Measurements from ENCODE around the gene NOXO1.

NOXO1 gene

DNA sequence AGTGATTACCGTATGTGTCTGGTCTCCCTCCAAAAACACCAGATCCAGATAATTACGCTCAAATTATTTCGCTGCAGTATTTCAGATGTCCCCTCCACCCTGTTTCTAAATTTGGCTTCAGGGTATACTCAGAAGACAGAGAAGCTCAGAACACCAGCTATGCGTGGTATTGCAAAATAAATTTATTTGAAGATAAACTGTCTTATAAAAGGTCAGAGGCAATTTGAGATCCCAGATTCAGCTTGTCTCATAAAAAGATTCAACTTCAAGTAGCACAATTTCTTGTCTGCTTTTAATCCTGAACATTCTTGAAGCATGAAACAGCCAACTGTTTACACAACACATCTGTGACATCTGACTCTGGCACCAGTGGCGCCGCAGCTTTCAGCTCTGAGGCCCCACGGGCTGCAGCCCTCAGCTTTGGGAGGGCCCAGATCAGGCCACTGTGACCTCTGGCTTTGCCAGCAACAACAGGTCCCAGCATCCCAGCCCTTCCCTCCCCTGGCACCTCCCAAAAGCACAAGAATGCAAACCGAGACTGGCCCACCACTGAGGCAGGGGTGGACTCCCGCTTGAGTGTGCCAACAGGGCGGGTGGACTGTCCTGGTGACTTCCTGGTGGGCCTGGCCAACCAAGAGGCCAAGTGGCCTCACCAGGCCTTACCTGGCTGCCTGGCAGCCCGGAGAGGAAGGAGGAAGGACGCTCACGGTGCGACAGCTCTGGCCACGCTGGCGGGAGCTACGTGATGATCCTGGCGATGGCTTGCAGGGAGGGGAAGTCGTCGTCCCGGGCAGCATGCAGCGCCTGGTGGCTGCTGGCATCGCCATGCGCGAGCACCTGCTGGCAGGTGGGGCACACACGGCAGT, 16.5 kb upstream of the NOXO1 start:
- no peak for DNase-seq

DNA sequence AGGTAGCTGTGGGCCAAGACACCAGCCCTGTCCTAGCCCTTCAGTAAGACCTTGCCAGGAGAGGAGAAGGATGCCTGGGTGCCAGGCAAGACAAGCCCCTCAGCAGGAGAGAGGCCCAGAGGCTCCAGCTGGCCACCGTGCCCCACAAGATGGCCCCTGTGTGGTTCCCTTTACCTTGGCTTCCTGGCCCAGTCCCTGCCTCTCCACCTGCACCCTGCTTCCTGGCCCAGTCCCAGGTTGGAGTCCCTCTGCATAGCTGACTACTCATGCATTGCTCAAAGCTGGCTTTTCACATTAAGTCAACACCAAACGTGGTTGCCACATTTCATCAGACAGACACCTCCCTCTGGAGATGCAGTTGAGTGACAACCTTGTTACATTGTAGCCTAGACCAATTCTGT, 12.5 kb upstream of the NOXO1 start:
- peak; percentile 25 for DNase-seq

DNA sequence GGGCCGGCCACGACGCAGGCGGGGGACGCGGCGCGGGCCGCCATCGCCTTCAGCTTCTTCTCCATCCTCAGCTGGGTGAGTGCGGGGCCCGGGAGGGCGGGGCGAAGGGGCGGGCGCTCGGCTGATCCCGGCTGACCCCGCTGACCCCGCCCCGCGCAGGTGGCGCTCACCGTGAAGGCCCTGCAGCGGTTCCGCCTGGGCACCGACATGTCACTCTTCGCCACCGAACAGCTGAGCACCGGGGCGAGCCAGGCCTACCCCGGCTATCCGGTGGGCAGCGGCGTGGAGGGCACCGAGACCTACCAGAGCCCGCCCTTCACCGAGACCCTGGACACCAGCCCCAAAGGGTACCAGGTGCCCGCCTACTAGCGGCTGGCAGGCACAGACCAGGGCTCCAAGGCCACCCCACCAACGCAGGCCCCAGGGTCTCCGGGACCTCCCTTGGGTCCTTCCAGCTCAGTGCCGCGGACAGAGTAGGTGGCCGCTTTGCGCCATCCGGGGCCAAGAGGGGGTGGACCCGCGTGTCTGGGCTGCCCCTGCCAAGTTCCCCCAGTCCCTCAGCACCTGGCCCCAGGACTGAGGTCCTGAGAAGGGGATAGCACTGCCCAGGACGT, 11.5 kb upstream of the NOXO1 start:
- DNase-seq: peak; percentile 35

DNA sequence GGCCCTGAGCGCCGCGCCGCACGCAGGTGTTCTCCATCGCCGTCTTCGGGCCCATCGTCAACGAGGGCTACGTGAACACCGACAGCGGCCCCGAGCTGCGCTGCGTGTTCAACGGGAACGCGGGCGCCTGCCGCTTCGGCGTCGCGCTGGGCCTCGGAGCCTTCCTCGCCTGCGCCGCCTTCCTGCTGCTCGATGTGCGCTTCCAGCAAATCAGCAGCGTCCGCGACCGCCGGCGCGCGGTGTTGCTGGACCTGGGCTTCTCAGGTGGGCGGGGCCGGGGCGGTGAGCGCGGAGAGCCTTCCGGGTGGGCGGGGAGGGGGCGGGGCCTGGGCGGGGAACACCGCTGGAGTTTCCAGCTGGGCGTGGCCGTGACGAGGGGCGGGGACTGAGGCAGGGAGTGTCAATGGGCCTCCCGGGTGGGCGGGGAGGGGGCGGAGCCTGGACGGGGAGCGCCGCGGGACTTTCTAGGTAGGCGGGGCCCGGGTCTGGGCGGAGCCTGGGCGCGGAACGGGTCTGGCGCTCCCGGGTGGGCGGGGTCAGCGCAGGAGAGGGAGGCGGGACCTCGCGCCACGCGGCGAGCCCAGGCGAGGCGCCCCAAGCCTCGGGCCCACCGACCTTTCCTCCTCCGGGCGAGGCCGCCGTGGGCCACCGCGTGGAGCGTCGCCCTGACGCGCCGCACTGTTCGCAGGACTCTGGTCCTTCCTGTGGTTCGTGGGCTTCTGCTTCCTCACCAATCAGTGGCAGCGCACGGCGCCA, 10.9 kb upstream of the NOXO1 start:
- peak; percentile 78 for DNase-seq

DNA sequence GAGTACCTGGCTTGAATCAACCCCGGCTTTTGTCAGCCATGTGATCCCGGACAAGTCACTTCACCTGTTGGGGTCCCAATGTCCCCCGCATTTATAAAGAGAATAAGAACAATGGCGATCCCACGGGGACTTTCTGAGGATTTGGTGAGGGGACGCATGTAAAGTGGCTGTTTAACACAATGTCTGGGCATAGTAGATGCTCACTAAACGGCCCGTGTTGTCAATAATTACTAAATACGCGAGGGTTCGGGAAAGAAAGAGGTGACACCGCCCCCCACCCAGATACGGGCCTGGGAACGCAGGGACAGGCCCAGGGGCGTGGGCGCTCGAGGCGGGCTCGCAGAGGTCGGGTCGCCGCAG, 10.3 kb upstream of the NOXO1 start:
- DNase-seq: no peak

DNA sequence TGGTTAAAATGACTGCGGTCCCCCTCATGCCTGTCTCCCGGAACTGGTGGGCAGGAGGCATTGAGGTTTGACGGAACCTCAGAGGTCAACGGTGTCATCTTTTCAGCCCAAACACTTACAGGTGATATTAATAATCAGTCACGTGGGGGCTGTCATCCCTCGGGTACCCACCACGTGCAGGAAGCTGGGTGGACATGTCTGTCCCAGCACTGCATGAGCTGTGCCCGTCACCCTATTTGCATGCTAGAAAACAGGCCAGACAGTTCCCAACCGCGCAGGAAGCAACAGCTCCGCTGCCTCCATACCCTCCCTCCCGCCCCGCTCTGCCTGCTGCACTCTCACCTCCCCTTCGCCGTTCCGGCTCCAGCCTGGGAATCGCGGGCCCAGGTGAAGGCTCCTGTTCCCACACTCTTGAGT, 9.9 kb upstream of the NOXO1 start:
- peak; percentile 48 for DNase-seq

DNA sequence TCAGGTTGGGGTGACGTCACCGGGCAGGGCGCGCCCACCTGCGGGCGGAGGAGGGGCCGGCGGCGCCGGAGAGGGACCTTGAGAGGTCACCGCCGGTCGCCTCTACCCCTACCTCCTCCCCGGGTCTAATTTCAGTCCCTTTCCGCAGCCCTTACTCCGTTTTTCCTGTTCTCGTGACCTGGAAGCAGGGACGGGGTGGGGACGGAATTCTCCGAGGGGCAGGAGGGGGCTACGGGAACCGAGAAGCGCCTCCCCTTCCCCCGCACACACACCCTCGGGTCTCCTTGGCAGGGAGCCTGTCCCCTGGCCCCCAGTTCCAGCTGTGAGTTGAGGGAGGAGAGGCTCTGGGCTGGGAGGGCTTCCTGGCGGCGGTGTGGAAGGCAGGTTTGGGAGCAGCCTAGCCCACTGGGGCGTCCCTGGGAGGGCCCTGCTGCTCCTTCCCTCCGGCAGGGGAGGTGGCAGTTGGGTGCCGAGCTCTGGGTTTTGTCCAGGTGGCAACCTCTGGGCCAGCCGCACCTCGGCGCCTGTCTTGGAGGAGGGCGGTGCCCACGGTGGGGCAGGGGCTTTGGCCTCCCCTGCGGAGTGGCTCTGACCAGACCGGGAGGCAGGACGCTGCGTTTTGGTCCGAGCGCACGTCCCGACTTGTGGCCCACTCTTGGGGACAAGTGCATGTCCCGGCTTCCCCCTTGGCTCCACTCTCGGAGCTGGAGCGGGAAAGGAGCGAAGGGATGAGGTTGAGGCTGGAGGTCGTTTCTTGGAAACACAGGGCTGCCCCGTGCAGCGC, 9.3 kb upstream of the NOXO1 start:
- peak; percentile 56 for DNase-seq

DNA sequence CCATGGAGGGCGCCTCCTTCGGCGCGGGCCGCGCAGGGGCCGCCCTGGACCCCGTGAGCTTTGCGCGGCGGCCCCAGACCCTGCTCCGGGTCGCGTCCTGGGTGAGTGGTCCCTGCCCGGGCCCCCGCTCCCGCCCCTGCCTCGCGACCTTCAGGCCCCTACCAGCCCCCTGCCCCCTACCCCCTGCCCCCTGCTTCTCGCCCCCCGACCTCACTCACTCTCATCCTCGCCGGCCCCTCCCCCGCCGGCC, 8.8 kb upstream of the NOXO1 start:
- DNase-seq: no peak

DNA sequence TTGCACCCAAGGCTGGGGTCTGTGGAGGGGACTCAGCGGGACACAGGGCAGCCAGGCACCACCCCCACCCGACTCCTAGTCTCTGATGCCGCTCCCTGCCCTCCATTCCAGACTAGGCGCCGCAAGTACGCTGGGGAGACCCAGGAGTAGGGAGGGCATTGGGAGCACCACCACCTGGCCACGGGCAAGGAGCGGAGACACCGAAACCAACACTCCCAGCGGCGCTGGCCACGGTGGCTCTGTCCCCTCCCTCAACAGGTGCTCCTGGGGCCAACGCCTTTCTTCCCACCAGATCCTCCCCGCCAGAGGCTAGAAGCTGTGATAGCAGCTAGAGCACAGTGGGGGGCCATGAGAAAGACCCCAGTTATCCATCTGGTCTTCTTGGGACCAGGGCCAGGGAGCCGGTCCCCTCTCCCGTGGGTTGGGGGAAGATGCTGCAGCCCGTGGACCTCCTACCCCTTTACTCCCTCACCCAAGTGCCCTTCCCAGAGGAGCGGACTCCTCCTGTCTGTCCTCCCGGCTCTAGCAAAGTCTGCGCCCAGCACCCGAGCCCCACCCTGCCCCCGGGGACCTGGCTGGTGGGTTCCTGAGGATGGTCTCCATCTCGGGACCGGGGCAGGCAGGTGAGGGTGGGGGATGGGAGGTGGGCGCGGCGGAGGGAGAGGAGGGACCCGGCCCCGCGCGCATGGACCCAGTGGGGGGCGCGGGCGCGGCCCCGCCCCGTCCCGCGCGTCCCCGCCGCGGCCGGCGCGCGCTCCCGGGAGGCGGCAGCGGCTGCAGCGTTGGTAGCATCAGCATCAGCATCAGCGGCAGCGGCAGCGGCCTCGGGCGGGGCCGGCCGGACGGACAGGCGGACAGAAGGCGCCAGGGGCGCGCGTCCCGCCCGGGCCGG, 8.2 kb upstream of the NOXO1 start, which contains the start of gene SYNGR3:
SYNGR3 (plus strand) TSS at position 762 of the 892 bp plus-strand sequence. CDS start 133 bp downstream, outside the sequence.
- DNase-seq: no peak

DNA sequence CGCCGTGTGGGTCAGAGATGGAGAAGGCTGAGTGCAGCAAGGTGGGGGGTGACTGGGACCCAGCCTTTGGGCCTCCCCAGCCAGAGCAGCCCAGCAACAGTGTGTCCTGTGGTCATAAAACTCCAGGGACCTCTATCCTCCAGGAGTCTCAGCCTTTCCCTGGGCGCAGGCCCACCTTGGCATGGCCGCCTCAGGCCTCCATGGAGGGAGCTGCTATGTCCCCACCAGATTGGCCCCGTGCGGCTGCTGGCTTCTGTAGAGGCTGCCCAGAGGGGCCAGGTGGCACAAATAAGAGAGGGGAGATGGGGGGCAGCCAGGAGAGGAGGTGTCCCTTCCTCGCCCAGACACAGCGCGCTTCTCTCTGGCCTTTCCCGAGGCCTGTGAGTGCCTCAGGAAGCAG, 5.9 kb upstream of the NOXO1 start:
- no peak for DNase-seq

DNA sequence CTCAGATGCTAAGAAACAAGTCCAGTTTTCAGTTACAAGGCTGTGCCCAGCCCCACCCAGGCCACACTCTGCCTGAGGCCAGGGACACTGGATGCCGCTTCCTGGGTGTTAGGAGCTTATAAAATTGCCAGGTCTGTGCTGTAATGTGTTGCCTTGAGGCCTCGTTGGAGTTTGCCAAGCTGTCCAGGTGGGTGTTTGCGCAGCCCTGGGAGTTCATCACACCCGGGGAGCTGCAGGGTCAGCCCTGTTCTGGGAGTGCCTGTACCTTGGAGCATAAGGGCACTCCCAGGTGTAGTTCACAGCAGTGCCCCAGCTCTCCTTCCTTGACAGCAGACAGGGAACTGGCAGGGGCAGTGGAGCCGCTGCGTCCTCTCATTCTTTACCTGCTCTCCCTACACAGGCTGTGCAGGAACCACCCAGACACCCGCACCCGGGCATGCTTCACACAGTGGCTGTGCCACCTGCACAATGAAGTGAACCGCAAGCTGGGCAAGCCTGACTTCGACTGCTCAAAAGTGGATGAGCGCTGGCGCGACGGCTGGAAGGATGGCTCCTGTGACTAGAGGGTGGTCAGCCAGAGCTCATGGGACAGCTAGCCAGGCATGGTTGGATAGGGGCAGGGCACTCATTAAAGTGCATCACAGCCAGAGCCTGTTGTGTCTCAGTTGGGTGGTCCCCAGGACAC, 4.3 kb upstream of the NOXO1 start:
- DNase-seq: no peak

DNA sequence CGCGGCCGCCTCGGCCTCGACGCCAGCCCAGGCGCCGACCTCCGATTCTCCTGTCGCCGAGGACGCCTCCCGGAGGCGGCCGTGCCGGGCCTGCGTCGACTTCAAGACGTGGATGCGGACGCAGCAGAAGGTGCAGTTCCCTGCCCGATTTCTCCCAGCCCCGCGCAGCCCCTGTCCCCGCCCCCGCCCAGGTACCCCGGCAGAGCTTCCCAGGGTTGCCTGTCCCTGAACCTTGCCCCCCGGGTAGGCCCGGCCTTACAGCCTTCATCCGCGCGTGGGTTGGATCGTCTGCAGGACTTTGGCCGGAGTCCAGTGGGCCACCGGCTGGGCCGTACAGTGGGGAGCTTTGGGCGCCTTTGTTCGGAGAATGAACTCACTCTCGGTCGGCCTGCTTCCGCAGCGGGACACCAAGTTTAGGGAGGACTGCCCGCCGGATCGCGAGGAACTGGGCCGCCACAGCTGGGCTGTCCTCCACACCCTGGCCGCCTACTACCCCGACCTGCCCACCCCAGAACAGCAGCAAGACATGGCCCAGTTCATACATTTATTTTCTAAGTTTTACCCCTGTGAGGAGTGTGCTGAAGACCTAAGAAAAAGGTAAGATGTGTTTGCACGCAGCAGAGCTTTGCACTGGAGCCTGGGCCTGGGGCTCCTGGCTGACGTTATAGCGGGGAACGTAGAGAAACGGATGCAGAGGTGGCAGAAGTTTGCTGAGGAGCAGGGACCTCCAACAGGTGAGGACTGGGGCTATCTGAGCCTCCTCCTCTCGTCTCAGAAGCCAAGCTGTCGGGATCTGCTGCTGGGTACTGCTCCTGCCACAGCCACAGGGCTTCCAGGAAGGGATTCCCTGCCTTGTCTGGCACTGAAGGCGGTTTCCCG, 3.3 kb upstream of the NOXO1 start:
- DNase-seq: peak; percentile 54

DNA sequence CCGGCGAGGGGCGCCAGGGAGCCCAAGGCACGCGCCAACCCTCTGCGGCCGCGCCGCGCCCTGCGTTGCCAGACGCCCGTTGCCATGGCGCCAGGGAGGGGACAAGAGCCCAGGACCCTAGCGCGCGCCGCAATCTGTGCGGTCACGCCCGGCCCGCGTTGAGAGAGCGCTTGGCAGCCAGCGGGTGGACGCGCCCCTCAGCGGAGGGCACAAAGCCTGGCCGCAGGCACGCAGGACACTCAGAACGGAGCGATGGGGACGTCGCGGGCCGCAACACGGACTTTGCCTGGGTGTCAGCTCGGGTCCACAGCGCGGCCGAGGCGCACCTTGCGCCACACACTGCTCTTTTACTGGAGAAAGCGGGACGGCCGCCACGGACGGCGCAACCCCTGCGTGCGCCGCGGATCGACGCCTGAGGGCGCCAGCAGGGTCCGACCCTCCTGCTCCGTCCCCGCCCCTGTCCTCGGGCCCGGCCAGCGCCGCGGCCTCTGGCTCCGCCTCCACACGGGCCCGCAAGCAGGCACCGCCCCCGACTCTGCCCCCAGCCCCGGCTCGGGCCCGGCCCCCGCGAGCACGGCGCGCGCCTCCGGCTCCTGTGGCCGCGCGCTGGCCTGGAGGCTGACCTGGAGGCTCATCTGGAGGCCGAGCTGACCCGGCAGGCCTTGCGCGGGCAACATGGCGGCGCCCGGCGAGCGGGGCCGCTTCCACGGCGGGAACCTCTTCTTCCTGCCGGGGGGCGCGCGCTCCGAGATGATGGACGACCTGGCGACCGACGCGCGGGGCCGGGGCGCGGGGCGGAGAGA, 2.5 kb upstream of the NOXO1 start, which contains the start of gene GFER:
GFER (plus strand) TSS at position 650 of the 803 bp plus-strand sequence; CDS start at position 676, 26 bp downstream.
- DNase-seq: peak; percentile 91

DNA sequence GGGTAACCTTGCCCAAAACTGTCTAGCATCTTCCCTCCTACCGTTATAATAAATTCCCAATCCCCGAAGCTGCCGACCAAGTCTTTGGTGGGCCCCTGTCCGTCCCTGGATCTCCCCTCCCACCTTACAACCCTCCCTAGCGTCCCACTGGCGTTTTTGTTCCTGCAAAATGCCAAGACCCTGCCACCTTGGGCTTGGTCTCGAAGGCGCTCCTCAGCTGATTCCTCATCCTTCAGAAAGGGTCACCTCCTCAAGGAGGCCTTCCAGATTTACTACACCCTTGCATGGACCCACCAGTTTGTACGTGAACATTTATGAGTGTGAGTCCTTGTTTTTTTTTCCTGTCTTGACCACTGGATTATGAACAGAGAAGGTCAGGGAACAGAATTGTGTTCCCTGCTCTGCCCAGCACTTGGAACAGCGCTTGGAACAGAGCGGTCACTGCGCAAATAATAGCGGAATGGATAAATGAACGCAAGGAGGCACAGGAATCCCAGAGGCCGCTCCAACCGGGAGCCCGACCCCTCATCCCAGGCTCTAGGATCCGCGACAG, 1.8 kb upstream of the NOXO1 start:
- no peak for DNase-seq

DNA sequence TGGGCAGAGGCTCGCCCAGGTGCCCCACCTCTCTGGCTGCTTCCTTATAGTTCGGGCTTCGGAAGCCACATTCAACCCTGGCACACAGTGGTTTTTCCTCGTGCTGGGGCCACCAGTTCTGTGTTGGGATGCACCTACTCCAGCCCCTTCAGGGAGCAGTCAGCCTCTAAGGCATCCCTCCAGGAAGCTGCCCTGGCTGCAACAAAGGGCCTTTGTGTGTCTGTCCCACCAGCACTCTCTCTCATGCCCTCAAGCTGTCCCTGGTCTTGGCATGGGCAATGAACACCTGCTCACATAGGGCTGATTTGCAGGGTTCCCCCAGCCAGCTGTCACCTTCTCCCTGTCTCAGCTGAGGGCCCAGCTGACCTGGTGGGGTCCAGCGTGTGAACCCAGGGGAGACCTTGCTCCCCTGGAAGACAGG, 754 bp upstream of the NOXO1 start:
- DNase-seq: no peak

DNA sequence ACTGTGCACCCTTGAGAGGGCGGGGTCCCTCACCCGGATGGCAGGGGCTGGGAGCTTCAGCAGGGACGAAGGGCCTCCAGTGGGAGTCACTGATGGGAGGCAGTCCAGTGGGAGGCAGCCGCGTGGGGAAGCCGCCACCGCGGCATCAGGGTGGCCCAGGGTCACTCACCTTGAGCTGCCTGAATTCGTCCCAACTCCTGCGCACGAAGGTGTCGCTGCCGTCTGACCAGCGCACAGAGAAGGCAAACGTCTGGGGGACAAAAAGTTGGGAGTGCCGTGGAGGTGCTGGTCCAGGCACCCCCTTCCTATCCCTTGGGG, 540 bp downstream of the NOXO1 start:
- DNase-seq: no peak

DNA sequence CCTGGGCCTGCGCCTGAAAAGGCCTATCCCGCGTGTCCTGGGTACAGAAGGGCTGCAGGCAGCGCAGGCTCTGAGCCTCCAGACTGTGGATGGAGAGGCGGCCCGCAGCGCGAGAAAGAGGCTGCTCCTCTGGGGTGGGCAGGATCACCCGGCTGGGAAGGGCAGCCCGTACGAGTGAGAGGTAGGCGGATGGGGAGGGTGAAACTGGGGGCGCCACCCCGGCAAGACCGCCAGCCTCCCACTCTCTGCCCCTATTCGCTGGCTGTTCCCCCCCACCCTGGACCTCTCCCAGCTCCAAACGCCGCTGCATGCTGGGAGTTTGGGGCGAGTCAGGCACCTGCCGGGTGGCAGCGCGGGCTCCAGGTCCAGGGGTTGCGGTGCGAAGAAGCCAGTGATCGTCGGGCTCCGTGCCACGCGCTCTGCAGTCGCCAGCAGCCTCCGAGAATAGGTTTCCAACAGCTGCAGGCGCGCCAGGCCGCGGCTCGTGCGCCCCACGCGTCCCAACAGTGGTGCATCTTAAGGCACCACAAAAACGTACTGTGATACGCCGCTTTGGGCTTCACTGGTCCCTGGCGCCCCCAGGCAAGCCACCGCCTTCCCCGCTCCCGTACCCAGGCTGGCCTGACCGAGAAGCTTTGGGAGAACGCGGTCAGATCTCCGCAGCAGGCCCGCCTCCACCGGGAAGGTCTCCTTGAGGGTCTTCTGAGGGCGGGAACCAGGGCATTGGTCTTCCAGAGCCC, 1.1 kb downstream of the NOXO1 start:
- peak; percentile 44 for DNase-seq
